ENCODE measurements around the gene SYT2. TPM values are rescaled to one million over a fixed set of nuclear protein-coding genes. Genes with fewer than 3 reads are reported as not detected.
A peak's percentile ranks its signal among the peaks of the same experiment; 100 is the strongest.

SYT2 gene
- total and polyA plus RNA-seq, 2 of the 13 experiments (the other 11 are each of a cell fraction or from before 2014, with no cell fraction given), result not detected

DNA sequence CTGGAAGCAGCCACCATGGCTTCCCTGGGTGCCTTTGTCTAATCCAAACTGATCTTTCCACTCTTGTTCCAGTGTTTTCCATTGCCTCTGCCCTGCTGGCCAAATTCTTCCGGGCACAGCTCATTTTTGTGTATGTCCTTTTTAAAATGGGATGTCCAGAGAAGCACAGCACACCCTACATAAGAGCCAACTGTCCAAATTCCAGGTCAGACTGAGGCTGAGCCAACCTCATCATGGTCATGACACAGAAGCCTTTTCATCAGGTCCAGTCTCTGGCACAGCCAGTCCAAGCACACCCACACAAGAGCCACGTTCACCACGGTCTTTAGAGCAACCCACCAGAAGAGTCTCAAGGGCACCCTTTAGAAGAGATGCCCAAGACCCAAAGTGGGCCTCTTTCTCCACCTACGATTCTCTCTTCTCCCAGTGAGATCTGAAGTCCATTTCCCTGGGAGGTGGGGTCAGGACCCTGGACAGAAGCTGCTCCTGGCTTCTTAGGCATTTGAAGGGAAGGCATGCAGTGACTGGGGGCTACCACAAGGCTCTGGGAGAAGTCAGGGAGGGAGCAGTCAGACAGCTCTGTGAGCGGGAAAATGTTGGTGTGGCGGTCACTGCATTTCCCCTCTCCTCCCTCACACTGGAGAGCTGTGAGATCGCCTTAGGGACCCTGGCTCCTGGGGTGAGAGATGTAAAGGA lies 53.2 kb downstream of the SYT2 start:
- Histone ChIP-seq H3K36me3 (replicated peaks in 1 of 2; ENCODE audit: control insufficient read depth in 1 of 2, insufficient read depth in 2 of 2, low read length in 2 of 2) (no peaks in the 10 kb centered on the region), H3K27ac (ENCODE audit: extremely low read length, insufficient read depth, low read length) (no peak overlapping the region), H3K27me3 (ENCODE audit: control insufficient read depth in 1 of 2, insufficient read depth in 2 of 2, low read length in 2 of 2) (peaks cover 0 to 25% of the 10 kb centered on the region in 2 experiments; a peak in 3 of 5 replicates), H3K4me3 (replicated peaks in 1 of 3; ENCODE audit: insufficient read depth in 1 of 3, low read depth in 2 of 3, low read length in 3 of 3) (no peak overlapping the region), H3K4me1 (ENCODE audit: insufficient read depth, low read length) (no peaks in the 10 kb centered on the region), H4K20me1 (ENCODE audit: insufficient read depth, low read length) (0 out of 2 replicates have a peak, but pooled peaks cover 3% of the 10 kb centered on the region), H3K9ac (ENCODE audit: insufficient read depth, low read depth, low read length) (no peak overlapping the region), H3K79me2 (ENCODE audit: insufficient read depth, low read length) (no peaks in the 10 kb centered on the region), H3K9me3 (ENCODE audit: low read length) (no peaks in the 10 kb centered on the region), H2AFZ (ENCODE audit: low read length) (no peak overlapping the region), H3K4me2 (ENCODE audit: low read depth, low read length) (no peak overlapping the region)
- FAIRE-seq (no peak), ATAC-seq (peak; percentile 79), DNase-seq (ENCODE audit: low spot score) (peak; percentile 19)
- 10% methylated on average over 6 of the region's 7 CpGs for WGBS (ENCODE audit: low lambda C conversion rate)
- TF ChIP-seq MIER2 (CRISPR knock-in tag; IDR thresholded peaks at IDR 0.05) (peak; percentile 95), ZNF724P (CRISPR knock-in tag; IDR thresholded peaks at IDR 0.05; ENCODE audit: borderline replicate concordance) (no peak), RBM39 (IDR thresholded peaks at IDR 0.05; ENCODE audit: low read depth, low read length, poor library complexity, severe bottlenecking) (no peak), ZNF138 (CRISPR knock-in tag; IDR thresholded peaks at IDR 0.05; ENCODE audit: low read depth) (no peak), ZNF30 (CRISPR knock-in tag; IDR thresholded peaks at IDR 0.05) (no peak), TGIF2 (CRISPR knock-in tag; IDR thresholded peaks at IDR 0.05) (peak; percentile 23; the same call in 1 of the 2 replicates), EHMT2 (IDR thresholded peaks at IDR 0.05; ENCODE audit: borderline replicate concordance, low read depth, low read length) (peak; percentile 63; the same call in 1 of the 2 replicates), PPARG (CRISPR knock-in tag; conservative IDR thresholded peaks at IDR 0.05) (no peak), ZNF720 (CRISPR knock-in tag; IDR thresholded peaks at IDR 0.05) (no peak), SALL1 (CRISPR knock-in tag; IDR thresholded peaks at IDR 0.05) (0 out of 2 replicates have a peak, but pooled peaks have one; percentile 29), TSC22D2 (CRISPR knock-in tag; IDR thresholded peaks at IDR 0.05; ENCODE audit: borderline replicate concordance) (0 out of 2 replicates have a peak, but pooled peaks have one; percentile 40)
- TF ChIP-seq, protein P1, sequence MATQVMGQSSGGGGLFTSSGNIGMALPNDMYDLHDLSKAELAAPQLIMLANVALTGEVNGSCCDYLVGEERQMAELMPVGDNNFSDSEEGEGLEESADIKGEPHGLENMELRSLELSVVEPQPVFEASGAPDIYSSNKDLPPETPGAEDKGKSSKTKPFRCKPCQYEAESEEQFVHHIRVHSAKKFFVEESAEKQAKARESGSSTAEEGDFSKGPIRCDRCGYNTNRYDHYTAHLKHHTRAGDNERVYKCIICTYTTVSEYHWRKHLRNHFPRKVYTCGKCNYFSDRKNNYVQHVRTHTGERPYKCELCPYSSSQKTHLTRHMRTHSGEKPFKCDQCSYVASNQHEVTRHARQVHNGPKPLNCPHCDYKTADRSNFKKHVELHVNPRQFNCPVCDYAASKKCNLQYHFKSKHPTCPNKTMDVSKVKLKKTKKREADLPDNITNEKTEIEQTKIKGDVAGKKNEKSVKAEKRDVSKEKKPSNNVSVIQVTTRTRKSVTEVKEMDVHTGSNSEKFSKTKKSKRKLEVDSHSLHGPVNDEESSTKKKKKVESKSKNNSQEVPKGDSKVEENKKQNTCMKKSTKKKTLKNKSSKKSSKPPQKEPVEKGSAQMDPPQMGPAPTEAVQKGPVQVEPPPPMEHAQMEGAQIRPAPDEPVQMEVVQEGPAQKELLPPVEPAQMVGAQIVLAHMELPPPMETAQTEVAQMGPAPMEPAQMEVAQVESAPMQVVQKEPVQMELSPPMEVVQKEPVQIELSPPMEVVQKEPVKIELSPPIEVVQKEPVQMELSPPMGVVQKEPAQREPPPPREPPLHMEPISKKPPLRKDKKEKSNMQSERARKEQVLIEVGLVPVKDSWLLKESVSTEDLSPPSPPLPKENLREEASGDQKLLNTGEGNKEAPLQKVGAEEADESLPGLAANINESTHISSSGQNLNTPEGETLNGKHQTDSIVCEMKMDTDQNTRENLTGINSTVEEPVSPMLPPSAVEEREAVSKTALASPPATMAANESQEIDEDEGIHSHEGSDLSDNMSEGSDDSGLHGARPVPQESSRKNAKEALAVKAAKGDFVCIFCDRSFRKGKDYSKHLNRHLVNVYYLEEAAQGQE (IDR thresholded peaks at IDR 0.05; ENCODE audit: borderline replicate concordance in 1 of 2, low read depth in 1 of 2, low read length in 2 of 2), result peak; percentile 82 to 95
- in situ Hi-C loops (cut with HindIII; ENCODE audit: extremely low pct_ligation_motif_present, low pct_unique_long_range_greater_than_20kb), result no loop called here
- intact Hi-C loops (cut with micrococcal nuclease; ENCODE audit: unreplicated experiment), result no loop called here
- ChIA-PET POLR2A (no interaction called here), CTCF (ENCODE audit: low intra/inter-chr PET ratio, low total read pairs) (no interaction called here)
- no TSS peak for BruUV-seq (replicated peaks)
